Skin of body (tissue), 2 donors: ENCODE results near the gene ITGA11. TPM values are rescaled to one million over a fixed set of nuclear protein-coding genes. Genes with fewer than 3 reads are reported as not detected.

Source experiments
- DNase-seq: peaks from one replicate; lab custom pipeline; 2025; lab: John Stamatoyannopoulos, UW
- total RNA-seq: library from RNA; depleted of rRNA; stranded (reverse); fragments of >200 nt; gene quantifications from one replicate; pipeline ENCODE4 v1.2.3, GENCODE V29; 2014

The ITGA11 gene
- total RNA-seq, 1 donor from 2014 or later: 5.7 TPM

GRCh38 chr15:68389936-68390817, 41.8 kb downstream of the ITGA11 start:
- no peak for DNase-seq

DNA sequence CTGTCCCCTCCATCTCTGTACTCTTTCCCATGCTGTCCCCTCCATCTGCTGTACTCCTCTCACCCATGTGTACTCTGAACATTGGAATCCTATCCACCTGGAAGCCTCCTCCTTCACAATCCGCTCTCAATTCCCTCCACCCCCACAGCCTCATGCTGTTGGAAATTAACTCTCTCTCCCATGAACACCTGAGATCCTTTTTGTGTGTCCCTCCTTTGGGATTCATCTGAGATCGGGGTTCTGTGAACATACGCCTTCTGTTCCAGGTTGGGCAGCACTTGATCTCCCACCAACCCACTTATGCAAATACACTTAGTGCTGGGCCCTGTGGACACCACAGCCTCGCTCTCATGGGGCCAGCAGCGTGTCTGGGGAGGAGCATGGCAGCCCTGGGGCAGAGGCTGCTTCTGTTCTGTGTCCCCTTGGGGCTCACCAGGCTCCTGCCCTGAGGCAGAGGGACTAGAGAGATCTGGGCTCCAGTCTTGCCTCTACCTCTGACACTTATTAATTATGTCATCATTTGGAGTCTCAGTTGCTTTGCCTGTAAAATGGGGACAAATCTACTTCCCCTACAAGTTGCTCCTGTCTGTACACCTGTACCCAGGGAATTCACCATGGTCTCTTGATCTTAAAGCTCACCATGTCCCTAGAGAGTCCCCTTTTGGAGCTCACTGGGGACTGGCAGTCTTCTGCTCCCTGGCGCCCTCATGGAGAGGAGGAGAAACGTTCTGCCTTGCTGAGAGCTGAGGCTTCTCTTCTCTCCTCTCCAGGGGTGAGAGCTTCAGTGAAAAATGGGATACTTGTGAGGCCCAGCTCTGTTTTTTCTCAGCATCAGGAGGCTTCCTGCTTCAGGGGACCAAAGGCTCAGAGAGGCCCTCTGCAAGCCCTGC, 42.7 kb downstream of the ITGA11 start:
- no peak for DNase-seq

GRCh38 chr15:68387381-68388143, 44.4 kb downstream of the ITGA11 start:
- DNase-seq: no peak

DNA sequence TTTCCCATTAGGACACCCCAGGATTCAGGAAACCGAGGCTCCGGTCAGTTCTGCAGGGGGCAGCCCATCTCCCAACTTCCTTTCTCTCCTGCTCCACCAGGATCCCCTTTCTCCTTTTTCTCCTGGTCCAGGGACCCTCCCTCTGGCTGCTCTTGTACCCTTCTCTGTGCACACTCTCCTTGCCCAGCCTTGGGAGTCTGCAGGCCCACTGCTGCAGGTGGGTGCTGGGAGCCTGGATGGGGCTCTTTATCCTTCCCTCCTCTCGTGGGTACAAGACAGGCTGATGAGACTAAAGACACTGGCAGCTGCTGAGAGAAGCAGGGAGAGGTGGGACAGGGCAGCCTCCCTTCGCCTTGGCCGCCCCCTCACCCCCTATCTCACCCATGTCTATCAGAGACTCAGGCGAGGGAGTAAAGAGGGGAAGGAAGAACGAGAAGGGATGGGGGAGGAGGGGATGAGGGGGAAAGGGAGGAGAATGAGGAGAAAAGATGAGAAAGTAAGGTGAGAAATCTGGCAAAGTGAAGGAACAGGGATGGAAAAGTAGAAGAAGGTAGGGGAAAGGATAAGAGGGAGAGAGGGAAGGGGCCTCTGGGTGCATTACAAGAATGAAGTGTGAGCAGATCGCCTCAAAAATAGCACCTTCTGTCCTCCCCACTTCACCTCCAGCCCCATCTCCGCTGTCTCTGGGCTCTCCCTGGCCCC, 45.2 kb downstream of the ITGA11 start:
- no peak for DNase-seq

DNA sequence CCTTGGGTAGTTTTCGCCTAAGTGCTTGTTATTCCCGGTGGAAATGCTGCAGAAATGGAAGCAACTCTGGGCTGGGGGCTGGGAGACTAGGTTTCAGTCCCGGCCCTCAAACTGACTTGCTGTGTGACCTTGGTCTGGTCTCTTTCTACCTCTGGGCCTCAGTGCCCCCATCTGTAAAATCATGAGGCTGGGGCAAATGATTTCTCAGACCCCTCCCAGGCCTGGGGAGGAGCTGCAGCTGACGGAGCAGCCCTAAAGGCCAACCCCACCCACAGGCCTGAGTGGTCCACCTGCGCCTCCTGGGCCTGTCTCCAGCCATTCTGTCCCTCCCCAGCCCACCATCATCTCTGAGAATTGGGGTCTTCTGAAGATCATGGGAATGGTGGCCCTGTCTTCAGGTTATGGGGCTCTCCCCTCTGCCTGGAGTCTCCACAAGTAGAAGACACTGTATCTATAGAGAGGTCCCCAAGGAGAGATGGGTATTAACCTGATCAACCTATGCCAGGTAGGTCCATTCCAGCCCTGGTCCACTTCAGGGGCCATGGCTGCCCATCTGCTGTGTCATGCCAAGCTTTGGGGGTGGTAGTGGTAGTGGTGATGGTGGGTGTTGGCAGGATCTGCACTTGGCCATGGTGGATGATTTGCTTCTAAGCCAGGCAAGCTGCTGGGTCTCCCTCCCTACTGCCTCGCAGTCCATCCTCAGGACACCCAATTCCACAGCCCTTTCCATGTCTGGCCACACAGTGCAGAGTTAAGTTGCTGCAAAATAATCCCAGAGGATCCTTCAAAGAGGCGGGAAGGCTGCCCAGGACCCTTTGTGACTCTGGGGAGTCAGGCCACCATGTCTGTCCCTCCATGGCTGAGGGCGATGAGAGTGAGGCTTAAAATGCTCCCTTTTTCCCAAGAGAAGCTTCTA, 46.0 kb downstream of the ITGA11 start:
- no peak for DNase-seq

- DNase-seq: no peak
Observed at GRCh38 chr15:68385240-68385561, 46.8 kb downstream of the ITGA11 start.

DNA sequence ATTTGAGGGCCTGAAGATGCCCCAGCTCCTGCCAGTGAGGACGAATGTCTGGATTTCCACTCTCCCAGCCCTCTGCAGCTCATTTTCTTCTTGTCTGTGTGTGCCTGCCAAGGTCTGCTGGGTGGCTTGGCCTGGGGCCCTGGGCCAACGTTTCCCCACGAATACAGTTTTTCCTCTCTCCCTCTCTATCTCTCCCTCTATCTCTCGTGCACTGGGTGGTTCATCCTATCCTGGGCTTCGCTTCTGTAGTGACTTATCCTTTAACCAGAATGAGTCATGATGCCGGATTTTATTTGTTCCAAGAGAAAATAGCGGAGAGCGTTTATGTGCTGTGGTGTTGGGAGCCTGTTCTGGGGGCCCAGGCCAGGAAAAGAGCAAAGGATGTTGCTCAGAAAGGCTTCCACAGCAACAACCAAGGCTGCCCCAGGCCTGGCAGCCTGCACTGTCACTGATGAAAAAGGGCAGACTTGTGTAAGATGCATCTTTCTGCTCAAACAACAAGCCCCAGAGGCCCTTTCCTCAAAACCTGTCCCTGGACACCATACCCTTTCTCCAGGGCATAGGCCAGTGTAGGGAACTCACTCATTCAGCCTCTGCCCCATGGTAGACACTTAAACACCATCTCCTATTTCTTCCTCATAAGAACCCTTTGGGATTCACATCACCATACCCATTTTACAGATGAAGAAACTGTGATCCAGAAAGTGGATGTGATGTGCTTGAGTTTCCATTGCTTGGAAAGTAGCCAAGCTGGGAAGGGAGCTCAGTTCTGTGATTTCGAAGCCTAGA, 47.3 kb downstream of the ITGA11 start:
- no peak for DNase-seq

DNA sequence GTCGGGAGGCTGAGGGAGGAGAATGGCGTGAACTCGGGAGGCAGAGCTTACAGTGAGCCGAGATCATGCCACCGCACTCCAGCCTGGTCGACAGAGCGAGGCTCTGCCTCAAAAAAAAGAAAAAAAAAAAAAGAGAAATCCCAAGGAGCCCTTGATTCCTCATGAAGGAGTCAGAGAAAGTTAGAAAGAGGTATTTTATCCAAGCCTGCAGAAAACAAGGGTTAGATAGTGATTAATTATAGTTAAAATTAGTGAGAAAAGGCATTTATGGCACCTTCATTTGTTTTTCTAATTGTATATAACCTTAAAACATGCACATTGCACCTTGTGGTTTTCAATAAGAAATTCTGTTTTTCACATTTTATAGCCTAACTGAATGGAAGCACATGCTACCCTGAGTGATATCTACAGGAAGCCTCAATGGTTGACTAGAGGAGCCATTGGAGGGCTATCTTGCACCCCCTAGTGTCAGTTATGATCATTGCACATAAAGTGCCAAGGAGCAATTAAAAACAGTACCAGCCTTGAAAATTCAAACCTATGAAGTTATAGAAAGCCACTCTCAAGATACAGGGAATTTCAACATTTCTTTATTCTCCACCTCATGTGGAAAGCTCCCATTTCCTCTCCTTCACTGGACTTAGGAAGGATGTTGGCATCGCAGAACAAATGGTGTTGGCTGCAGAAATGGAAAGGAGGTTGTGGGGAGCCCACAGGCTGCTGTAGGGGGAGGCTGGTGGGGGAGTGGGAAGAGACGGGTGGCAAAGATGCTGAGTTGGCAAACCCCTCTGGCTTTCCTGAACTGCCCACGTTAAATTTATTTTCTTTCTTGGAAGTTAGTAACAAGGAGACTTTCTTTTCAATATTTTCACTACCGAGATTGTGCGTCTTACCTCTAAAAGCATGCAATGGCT, 48.5 kb downstream of the ITGA11 start:
- no peak for DNase-seq

GRCh38 chr15:68382286-68383007, 49.5 kb downstream of the ITGA11 start:
- no peak for DNase-seq

- no peak for DNase-seq
Observed at GRCh38 chr15:68380456-68380855, 51.5 kb downstream of the ITGA11 start.

DNA sequence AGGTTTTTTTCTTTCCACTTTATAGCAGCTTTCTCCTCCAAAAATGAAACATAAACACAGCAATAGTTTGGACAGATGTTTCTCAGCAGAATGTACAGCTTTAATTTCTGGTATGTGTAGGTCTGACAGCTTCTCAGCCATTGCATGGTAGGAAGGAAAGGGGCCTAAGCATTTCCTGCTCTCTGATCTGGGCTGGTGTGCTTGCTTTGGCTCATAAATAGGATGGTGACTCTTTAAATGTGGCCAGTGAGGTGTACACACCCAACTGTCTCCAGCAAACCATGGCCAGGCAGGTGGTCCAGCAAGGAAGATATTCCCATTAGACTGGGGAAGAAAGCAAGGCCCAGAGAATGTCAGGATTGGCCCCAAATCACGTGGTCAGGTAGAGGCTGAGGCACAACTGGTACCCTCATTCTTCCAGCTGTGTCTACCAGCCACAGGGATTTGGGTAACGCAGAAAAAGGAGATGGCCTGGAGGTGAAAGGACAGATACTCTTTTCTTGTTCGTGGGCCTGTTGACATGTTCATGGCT, 52.1 kb downstream of the ITGA11 start:
- no peak for DNase-seq

DNA sequence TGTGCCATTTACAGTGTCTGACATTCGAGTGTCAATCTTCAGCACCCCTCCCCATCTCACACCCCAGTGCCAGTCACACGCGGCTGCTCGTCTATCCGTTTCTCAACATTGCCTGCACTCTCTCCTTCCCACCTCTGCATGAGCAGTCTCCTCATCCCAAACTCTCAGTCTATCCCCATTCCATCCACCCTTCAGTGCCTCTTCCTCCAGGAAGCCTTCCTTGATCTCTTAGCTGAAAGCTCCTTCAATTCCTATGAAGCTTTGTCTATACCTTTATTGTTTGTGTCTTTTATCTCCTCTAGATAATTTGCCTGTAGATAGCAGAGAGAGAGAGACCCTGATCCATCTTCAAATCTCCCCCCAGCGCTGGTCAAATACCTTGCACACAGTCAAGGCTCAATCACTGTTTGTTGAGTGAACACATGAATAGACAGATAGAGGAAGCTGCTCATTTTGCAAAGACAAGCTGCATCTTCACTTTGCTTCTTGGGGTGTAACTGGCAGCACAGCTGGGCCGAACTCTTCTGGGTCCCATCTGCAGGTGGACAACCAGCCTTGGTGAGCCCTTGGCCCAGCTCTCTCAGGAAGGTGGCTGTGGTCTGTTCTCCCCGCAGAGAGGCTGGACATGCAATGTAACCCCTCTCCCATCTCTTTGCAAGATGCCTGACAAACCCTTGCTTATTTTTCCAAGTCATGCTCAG, 52.8 kb downstream of the ITGA11 start:
- DNase-seq: no peak

DNA sequence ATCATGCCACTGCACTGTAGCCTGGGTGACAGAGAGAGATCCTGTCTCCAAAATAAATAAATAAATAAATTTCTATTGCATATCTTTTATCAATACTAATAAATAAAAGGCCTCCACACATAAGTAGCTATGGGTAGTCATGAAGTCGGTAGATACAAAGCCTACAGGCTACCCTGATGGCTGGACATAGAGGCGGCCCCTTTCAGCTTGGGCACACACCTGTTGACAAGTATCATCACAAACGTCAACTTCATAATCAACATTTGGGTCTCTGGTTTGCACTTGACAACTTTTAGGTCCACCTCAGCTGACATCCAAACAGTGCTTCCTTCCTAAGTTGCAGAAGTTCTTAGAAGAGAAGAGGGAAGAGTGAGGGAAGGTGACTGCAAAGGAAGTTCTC, 53.4 kb downstream of the ITGA11 start:
- no peak for DNase-seq

- DNase-seq: no peak
Observed at GRCh38 chr15:68377766-68378165, 54.2 kb downstream of the ITGA11 start.

GRCh38 chr15:68376447-68377060, 55.4 kb downstream of the ITGA11 start:
- no peak for DNase-seq

DNA sequence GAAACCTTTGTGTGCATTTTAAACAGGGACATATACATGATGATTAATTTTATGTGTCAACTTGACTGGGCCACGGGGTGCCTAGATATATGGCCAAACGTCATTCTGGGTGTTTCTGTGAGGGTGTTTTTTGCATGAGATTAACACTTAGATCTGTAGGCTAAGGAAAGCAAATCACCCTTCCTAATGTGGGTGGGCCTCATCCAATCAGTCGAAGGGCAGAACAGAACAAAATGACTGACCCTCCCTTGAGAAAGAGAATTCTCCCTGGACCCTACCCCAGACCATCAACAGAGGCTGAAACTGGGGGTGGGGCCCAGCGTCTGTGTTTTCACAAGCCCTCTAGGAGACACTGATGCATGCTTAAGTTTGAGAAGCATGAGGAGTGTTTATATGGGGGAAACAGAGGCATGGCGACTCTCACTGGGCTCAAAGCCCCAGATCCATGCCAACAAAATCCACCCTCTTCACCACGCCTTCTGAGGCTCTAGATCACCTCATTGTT, 56.2 kb downstream of the ITGA11 start:
- DNase-seq: no peak
